ENCODE measurements around the gene PLEKHA6.

Gene PLEKHA6

GRCh38 chr1:204176049-204176448 lies 183.7 kb downstream of the PLEKHA6 start:
- DNase-seq = no peak

DNA sequence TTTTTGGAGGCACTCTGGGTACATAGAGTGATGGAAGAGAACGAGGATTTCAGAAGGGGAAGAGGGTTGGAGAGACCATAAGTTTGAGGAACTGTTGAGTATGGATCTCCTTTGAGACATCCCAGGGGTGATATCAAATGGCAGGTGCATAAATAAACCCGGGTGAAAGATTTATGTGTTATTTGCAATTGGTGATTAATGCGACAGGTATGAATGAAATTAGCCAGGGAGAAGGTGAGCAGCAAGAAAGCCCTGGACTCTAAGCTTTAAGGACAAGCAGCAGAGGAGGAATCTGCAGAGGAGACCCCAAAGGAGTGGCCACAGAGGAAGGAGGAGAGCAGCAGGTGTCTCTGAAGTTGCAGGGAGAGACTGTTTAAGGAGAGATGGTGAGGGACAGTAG lies 184.8 kb downstream of the PLEKHA6 start:
- DNase-seq = no peak

DNA sequence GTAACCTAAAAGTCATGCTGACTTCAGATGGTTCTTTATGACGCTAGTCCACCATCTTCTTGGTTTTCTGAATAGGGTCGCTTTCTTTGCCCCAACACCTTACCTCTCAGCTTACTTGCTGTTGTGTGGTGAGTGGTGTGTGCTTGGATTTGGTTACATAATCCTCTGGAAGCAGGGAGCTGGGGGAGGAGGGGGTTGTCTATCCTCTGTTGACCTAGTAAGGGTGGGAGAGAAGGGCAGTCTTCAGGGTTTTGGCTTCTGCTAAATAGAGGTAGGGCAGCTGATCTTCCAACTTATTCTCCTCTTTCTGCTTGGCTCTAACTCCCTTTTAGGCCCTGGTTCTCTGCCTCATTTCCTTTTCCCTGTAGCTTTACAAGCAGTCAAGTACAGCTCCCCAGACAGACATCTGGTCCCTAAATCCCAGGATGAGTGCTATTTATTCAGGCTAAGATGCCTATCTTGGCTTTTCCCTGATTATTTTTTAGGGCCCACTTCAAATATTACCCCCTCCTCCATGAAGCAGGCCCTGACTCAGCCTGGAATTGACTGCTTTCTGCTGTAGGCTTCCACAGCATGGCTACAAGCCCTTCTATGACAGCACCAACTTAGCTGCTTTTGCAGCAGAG lies 187.2 kb downstream of the PLEKHA6 start:
- no peak for DNase-seq

DNA sequence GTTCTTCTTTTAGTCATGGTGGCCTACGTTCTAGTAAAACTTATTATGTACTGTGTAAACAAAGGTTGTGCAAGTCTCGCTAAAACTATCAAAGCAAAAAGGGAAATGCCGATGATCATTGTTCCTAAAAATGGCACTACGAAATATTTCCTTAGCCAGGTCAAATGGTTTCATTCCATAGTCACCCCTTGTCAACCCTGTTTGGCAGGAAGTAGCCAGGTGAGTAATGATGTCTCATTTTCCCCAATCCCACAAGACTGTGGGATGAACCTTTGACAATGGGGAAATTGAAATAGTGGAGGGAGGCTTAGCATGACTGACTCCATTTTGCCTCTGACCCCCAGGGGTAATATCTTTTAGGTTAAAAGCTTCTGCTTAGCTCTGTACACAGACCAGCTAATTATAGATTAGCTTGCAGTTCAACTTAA lies 188.0 kb downstream of the PLEKHA6 start:
- DNase-seq = no peak

GRCh38 chr1:204170494-204171155 lies 189.1 kb downstream of the PLEKHA6 start:
- no peak for DNase-seq

DNA sequence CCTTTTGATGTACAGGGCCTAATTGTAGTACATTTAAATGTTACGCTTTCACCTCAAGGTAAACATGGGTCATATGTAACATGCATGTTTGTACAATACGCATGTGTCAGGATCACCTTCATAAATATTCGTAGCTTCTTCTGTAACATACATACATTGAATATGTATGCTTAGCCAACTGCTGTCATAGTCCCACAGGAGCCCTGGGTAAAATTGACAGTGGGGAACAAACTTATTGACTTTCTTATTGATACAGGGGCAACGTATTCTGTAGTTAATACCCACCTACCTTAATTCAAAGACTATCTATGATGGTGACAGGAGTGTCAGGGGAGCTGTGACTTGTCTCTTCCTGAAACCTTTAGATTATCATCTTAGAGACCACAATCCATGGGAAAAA lies 189.9 kb downstream of the PLEKHA6 start:
- no peak for DNase-seq

All from CD4-positive, alpha-beta T cell treated with Interferon alpha-2 for 1 hour (primary cell).